ENCODE results near the gene IL20. TPM values are rescaled to one million over a fixed set of nuclear protein-coding genes. Genes with fewer than 3 reads are reported as not detected.

Gene IL20
- total RNA-seq, 3 donors from 2014 or later = not detected

GRCh38 chr1:206895325-206895724, 29.9 kb downstream of the IL20 start:
- ATAC-seq = no peak
- no peaks in the 10 kb centered on the region for H3K9me3 ChIP-seq
- no peak overlapping the region for H3K4me3 ChIP-seq
- intact Hi-C loops (cut with DNase I, micrococcal nuclease) = no loop called here
- no peaks in the 10 kb centered on the region for H3K36me3 ChIP-seq (ENCODE audit: low read depth)
- no peak for DNase-seq
- no peaks in the 10 kb centered on the region for H3K4me1 ChIP-seq (ENCODE audit: low read depth)
- TF ChIP-seq CTCF (IDR thresholded peaks at IDR 0.05) = no peak

GRCh38 chr1:206895837-206896242, 30.4 kb downstream of the IL20 start:
- no peak overlapping the region for H3K4me3 ChIP-seq
- ATAC-seq = peak; percentile 37

GRCh38 chr1:206896261-206896660, 30.8 kb downstream of the IL20 start:
- H3K36me3 ChIP-seq (ENCODE audit: low read depth) = no peaks in the 10 kb centered on the region
- H3K9me3 ChIP-seq = no peaks in the 10 kb centered on the region
- no peak for TF ChIP-seq CTCF (IDR thresholded peaks at IDR 0.05)
- no peaks in the 10 kb centered on the region for H3K4me1 ChIP-seq (ENCODE audit: low read depth)
- no peak for DNase-seq
- ATAC-seq = no peak
- intact Hi-C loops (cut with DNase I, micrococcal nuclease) = no loop called here
- no peak overlapping the region for H3K4me3 ChIP-seq

More at GRCh38 chr1:206895837-206896242, 30.4 kb downstream of the IL20 start:
- intact Hi-C loops (cut with DNase I, micrococcal nuclease) = no loop called here
- no peak for TF ChIP-seq CTCF (IDR thresholded peaks at IDR 0.05)
- no peaks in the 10 kb centered on the region for H3K36me3 ChIP-seq (ENCODE audit: low read depth)
- DNase-seq = no peak
- H3K9me3 ChIP-seq = no peaks in the 10 kb centered on the region
- H3K4me1 ChIP-seq (ENCODE audit: low read depth) = no peaks in the 10 kb centered on the region

- DNase-seq = no peak
Observed at GRCh38 chr1:206897175-206897574, 31.8 kb downstream of the IL20 start, which contains the start of gene IL24. Gene IL24 (plus strand): TSS chr1:206897443. CDS start chr1:206897833, 390 bp downstream.

GRCh38 chr1:206898089-206898914, 32.9 kb downstream of the IL20 start:
- Histone ChIP-seq H3K4me3 (no peak overlapping the region), H3K4me1 (ENCODE audit: low read depth) (no peaks in the 10 kb centered on the region), H3K9me3 (no peaks in the 10 kb centered on the region), H3K36me3 (ENCODE audit: low read depth) (no peaks in the 10 kb centered on the region)
- ATAC-seq (no peak), DNase-seq (no peak)
- no peak for TF ChIP-seq CTCF (IDR thresholded peaks at IDR 0.05)
- intact Hi-C loops (cut with DNase I, micrococcal nuclease) = no loop called here

More at GRCh38 chr1:206897175-206897574, 31.8 kb downstream of the IL20 start, which contains the start of gene IL24:
- H3K9me3 ChIP-seq = no peaks in the 10 kb centered on the region
- no peak for TF ChIP-seq CTCF (IDR thresholded peaks at IDR 0.05)
- intact Hi-C loops (cut with DNase I, micrococcal nuclease) = no loop called here
- H3K4me3 ChIP-seq = no peak within 1 kb of the TSS
- no peak for ATAC-seq
- no peaks in the 10 kb centered on the region for H3K4me1 ChIP-seq (ENCODE audit: low read depth)
- H3K36me3 ChIP-seq (ENCODE audit: low read depth) = no peaks in the 10 kb centered on the region
